ENCODE data around the gene LCAT.

DNA sequence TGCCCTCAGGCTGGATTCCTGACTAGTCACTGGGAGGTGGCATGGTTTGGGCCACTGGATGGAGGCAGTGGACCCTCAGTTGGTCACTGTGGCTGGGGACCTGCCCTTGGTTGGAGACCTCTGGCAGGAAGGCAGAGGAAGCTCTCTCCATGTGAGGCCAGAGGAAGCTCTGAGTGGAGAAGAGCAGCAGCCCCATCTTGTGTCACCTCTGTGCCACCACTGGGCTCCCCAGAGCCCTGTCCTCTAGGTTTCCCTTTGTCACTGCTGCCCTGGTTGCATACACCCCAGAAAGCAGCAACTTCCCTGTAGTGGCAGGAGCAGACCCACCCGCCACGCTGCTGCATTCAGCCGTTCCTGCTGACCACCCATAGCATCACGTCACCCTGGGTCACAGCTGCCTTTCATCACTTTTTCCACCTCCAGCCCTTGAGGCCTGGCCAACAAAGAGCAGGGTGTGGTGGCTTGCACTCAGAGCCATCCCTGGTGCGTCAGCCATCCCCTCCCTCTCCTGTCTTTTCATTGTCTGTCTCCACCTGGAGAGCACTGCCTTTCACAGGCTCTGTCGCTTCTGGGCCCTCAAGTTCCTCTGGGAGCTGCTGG lies 24.2 kb downstream of the LCAT start:
- TF ChIP-seq, protein P1, sequence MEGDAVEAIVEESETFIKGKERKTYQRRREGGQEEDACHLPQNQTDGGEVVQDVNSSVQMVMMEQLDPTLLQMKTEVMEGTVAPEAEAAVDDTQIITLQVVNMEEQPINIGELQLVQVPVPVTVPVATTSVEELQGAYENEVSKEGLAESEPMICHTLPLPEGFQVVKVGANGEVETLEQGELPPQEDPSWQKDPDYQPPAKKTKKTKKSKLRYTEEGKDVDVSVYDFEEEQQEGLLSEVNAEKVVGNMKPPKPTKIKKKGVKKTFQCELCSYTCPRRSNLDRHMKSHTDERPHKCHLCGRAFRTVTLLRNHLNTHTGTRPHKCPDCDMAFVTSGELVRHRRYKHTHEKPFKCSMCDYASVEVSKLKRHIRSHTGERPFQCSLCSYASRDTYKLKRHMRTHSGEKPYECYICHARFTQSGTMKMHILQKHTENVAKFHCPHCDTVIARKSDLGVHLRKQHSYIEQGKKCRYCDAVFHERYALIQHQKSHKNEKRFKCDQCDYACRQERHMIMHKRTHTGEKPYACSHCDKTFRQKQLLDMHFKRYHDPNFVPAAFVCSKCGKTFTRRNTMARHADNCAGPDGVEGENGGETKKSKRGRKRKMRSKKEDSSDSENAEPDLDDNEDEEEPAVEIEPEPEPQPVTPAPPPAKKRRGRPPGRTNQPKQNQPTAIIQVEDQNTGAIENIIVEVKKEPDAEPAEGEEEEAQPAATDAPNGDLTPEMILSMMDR (IDR thresholded peaks at IDR 0.05; ENCODE audit: low read depth, low read length) = no peak
- TF ChIP-seq EZH2phosphoT487 (IDR thresholded peaks at IDR 0.05; ENCODE audit: low read depth) = no peak
